Activated T-cell treated with anti-CD3 and anti-CD28 coated beads for 1 hour (primary cell): ENCODE data around the gene OSBPL1A.

Experiments
- DNase-seq: peaks from one replicate; pipeline ENCODE4 v3.0.0-alpha.2; 2020; ENCODE audit warnings: low read depth

OSBPL1A gene

GRCh38 chr18:24341361-24341760 is 56.3 kb downstream of the OSBPL1A start:
- no peak for DNase-seq

DNA sequence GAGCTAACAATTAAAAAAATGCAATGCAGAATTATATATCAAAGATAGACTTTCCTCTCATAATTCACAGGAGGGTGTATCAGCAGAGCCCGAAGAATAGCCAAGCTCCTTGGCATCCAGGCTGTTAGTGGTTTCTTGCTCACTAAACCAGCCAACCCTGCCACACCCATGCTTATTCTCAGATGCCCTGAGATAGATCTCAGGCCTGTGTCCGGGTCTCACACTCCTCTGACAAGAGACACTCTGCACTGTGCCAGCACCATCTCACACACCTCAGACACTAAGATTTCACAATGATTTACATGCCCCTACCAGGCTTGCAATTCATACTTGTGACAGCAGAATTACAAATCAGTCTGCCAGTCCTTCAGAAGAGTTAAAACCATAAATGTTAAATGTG is 64.5 kb downstream of the OSBPL1A start:
- DNase-seq = no peak

GRCh38 chr18:24326211-24326610 is 71.4 kb downstream of the OSBPL1A start:
- DNase-seq = no peak

- DNase-seq = no peak
These were observed 75.0 kb downstream of the OSBPL1A start for GRCh38 chr18:24322584-24323136.

DNA sequence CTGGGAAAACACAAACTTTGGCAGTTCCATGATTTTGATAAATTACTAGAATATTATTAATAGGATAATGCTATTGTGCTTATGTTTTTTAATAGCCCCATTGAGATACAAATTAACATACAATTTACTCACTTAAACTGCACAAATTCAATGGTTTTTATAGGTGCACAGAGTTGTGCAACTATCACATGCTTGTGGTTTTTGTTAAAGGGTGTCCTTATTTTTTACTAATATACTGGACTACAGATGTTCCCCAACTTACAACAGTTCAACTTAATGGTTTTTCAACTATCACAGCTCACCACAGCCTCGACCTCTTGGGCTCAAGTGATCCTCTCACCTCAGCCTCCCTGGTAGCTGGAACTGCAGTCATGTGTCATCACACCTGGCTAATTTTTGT is 76.6 kb downstream of the OSBPL1A start:
- no peak for DNase-seq

- no peak for DNase-seq
These were observed 77.9 kb downstream of the OSBPL1A start for GRCh38 chr18:24319757-24320156.

DNA sequence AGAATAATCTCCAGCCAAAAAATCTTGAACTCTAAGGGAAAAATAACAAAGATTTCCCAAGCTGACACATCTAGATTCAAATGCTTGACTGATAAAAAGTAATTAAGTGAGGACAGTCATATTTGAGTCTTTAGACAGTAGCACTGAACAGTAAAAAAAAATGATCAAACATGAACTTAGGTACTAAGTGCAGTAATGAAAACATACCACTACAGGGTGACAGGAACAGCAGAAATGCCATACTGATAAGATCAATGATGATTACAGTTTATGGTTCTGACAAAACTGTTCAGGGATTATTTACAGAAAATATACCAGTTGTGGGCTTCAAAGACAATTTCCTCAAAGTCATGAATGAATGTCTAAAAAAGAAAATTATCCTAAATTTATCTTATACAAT is 80.3 kb downstream of the OSBPL1A start:
- no peak for DNase-seq

- DNase-seq = no peak
These were observed 82.5 kb downstream of the OSBPL1A start for GRCh38 chr18:24315170-24315569.

GRCh38 chr18:24306201-24306600 is 91.4 kb downstream of the OSBPL1A start:
- no peak for DNase-seq

GRCh38 chr18:24300703-24301102 is 96.9 kb downstream of the OSBPL1A start:
- DNase-seq = no peak

DNA sequence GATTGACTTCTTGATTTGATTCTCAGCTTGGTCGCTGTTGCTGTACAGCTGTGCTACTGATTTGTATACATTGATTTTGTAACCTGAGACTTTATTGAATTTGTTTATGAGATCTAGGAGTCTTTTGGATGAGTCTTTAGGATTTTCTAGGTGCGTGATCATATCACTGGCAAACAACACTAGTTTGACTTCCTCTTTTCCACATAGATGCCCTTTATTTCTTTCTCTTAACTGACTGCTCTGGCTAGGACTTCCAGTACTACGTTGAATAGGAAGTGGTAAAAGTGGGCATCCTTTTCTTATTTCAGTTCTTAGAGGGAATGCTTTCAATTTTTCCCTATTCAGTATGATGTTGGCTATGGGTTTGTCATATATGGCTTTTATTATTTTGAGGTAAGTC is 101.3 kb downstream of the OSBPL1A start:
- DNase-seq = no peak

DNA sequence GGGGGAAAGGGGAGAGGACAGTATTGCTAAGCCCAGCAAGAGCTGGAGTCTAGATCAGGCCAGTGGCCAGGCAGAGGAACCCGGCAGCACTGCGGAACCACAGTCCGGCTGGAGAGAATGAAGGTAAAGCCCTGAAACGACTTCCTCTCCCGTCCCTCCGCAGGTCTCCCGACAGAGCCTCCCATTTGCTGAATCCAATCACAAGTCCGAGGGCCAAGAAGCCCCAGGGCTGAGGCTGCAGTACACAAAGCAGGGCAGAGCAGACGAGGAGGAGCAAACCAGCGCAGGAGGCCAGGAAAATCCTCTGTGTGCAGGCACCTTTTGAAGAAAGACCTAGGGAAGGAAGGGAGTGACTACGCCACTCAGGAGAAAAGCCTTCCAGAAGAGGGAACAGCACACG is 104.4 kb downstream of the OSBPL1A start:
- no peak for DNase-seq

- DNase-seq = no peak
These were observed 119.0 kb downstream of the OSBPL1A start for GRCh38 chr18:24278591-24278990.

- no peak for DNase-seq
These were observed 120.0 kb downstream of the OSBPL1A start for GRCh38 chr18:24277516-24278195.

DNA sequence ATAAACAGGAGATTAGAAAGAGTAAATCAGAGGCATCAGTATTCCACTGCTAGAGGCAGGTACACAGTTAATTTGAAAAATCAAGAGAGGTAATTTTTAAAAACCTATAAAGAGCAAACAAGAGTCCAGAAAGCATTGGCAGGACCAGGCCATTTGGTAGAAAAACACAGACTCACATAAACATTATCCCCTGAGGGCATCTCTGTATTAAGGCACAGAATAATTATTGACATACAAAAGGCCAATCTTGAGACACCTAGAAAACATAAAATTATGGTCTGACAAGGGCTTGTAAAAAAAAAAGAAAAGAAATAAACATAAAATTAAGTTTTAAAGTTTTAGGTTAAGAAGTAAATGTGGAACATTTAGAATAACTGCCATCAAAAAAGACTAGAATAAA is 120.6 kb downstream of the OSBPL1A start:
- DNase-seq = no peak

DNA sequence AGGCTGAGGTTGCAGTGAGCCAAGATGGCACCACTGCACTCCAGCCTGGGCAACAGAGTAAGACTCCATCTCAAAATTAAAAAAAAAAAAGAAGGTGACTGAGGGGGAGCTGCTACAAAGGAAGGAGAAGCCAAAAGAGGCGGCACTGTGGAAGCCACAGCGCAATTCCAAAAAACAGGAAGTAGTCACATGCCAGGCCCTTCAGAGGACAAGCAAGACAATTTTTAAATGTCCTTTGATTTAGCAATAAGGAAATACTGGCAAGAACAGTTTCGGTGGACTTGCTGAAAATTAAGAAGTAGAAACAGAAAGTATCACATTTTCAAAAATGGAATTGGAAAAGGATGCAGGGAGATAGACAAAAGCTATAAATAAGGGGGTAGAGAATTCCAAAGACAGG is 122.8 kb downstream of the OSBPL1A start:
- no peak for DNase-seq

GRCh38 chr18:24273596-24273995 is 124.0 kb downstream of the OSBPL1A start:
- DNase-seq = no peak

DNA sequence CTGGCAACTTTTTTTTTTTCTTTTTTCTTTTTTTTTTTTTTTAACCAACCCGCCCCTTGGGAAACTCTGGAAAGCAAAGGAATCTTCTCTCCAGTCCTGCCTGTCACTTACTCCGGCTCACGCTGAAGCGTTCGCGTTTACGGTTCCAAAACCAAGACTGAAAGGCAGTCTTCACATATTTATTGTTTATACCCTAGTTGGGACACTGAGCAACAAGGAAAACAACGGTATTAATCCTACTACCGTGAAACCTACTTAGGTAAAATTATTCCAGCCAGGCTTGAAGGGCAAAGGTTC is 125.4 kb downstream of the OSBPL1A start:
- no peak for DNase-seq

DNA sequence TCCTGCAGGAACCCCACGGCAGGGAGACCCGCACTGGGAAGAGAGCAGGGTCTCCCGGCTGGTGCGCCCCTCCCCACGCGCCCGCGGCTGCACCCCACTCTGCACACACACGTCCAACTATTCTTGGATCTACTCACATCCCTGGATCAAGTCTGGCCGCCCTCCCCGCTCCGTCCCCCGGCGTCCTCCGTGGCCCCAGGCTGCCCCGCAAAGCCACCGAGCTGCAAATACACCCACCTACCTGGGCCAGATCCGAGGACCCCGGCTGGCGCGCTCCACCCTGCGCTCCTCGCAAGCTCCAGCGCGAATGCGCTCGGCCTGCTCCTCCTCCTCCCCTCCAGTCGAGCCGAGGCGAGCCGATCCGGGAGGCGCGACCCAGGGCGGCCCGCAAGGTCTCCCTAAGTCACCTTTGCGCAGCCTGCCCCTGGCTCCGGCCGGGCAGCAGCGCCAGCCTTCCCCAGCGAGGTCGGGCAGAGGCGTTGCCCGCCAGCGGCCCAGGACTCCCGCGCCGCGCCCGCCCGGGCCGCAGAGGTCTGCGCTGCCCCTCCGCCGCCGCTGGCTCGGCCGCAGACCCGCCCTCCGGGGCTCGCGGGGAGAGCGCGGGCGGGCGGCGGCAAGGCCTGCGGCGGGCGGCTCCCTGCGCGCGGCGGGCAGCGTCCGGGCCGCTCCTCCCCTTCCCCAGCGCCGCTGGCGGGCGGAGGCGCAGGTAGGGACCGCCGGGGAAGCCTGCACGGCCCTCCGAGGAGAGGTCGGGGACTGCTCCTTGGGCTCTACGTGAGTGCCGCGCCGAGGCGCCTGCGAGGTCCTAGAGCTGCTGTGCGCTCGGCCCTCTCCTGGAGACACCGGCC is 126.0 kb downstream of the OSBPL1A start:
- DNase-seq = no peak

DNA sequence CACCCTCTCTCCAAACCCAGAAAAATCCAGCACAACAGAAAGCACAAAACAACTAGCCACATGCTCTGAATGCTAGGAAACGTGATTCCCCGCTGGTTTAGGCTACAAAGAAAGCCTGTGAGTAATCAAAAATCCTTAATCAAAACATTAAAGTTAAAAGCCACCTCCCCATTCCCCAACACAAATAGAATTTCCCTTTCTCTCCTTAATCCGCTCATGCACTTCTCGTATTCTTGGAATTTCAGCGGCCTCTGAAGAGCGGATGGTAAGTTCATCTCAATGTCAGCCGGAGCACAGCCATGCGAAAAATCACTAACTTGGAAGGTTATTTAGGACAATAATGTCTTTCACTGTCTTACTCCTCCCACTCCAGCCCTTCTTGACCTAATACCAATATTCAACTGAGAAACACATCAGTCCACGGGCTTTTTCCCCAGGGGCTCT is 126.7 kb downstream of the OSBPL1A start:
- DNase-seq = no peak

GRCh38 chr18:24270358-24270936 is 127.2 kb downstream of the OSBPL1A start:
- DNase-seq = no peak

DNA sequence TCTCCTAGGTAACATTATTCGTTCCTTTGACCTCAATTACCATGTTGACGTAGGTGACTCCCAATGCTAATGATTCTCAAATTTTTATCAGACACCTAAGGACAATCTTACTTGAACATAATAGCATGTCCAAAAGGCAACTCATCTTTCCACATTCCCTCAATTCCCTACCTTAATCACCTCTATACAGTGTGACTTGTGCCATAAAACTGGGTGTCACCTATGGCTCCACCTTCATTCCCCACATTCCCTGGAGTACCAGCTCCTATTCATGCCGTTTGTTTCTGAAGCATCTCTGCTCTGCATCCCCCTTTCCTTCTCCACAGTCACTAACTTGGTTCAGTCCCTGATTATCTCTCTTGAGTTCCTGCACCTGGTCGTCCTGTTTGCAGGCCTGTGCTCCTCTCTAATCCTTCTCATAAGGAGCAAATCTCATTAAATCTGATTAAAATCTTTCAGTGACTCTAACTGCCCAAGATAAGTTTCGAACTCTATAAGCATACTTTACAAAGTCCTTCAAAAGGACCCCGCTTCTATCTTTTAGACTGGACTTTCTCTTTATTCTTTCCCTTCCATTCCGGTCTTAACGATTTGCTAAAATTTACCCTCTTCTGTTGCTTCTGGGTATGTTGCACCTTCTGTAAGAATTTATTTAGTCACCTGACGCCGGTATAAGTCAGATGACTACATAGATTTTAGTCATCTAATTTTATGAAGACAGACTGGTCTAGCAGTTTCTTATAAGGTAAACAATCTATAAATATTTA is 128.7 kb downstream of the OSBPL1A start:
- no peak for DNase-seq
